Measurements from ENCODE around the gene FOXE3. TPM values are rescaled to one million over a fixed set of nuclear protein-coding genes. Genes with fewer than 3 reads are reported as not detected.

Gene FOXE3
- total RNA-seq, 1 experiment from 2014 or later = 0.15 TPM

DNA sequence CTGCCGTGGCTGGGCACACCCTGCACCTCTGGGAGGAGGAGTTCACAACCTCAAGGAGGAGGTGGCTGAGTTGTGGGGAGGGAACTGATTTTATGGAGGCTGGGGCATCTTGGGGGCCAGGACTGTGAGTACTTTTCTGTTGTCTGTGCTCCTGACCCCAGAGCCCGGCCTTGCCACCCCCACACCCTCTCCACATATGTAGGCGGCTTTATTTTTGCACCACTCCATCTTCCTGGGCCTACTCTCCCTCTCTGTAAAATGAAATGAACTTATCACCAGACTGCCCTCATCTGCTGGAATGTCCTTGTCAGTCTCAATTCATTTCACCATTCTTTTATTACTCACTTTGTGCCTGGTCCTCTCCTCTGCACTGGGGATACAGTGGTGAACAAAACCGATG lies 34.5 kb downstream of the FOXE3 start:
- H2AFZ ChIP-seq (ENCODE audit: low read length) = no peak overlapping the region
- peaks cover 3% of the 10 kb centered on the region for H3K23me2 ChIP-seq (ENCODE audit: insufficient read length, low read depth, low read length, poor library complexity, severe bottlenecking)
- no peaks in the 10 kb centered on the region for H3K9me3 ChIP-seq (ENCODE audit: control insufficient read depth, low read depth, low read length)
- Mint-ChIP-seq H3K4me1 (peaks cover 22 to 52% of the 10 kb centered on the region in 2 experiments), H3K27me3 (ENCODE audit: low read depth) (peaks cover 18% of the 10 kb centered on the region), H3K36me3 (ENCODE audit: insufficient read depth in 1 of 3, low read depth in 3 of 3) (no peaks in the 10 kb centered on the region; a peak in 2 of 7 replicates), H3K9me3 (peaks cover 0 to 3% of the 10 kb centered on the region in 2 experiments; a peak in 2 of 5 replicates), H3K27ac (no peak overlapping the region), H3K4me3 (no peak overlapping the region)
- no CpG with 5 or more reads among the region's 4 CpGs for whole genome bisulfite sequencing (ENCODE audit: extremely low coverage, insufficient read length, low lambda C conversion rate)
- H4K8ac ChIP-seq (replicated peaks; ENCODE audit: insufficient read length, low read depth, low read length) = no peak overlapping the region
- no peak overlapping the region for H3K56ac ChIP-seq (ENCODE audit: insufficient read length, low read depth, low read length)
- no peak overlapping the region for H3K9ac ChIP-seq (ENCODE audit: extremely low read depth, insufficient read length, low read length)
- no peak overlapping the region for H3T11ph ChIP-seq (ENCODE audit: low read length)
- no peak overlapping the region for H3K23ac ChIP-seq (ENCODE audit: insufficient read length, low read depth, low read length)
- H2AK5ac ChIP-seq (ENCODE audit: insufficient read length, low read length) = no peak overlapping the region
- no peak overlapping the region for H2BK5ac ChIP-seq (ENCODE audit: insufficient read length, low read length)
- no peak overlapping the region for H3K14ac ChIP-seq (ENCODE audit: insufficient read depth, low read length)
- peaks cover 58% of the 10 kb centered on the region for H3K27me3 ChIP-seq (ENCODE audit: insufficient read depth, low read length)
- no peak overlapping the region for H4K91ac ChIP-seq (ENCODE audit: insufficient read length, low read depth, low read length)
- peak overlapping the region; percentile 10 for H3K4me2 ChIP-seq (ENCODE audit: insufficient read depth, insufficient read length, low read length)
- H2BK15ac ChIP-seq (ENCODE audit: low read depth, low read length) = no peak overlapping the region
- H4K20me1 ChIP-seq (ENCODE audit: control insufficient read depth, insufficient read depth, insufficient read length) = no peaks in the 10 kb centered on the region
- no peak overlapping the region for H3K27ac ChIP-seq (ENCODE audit: insufficient read length, low read depth, low read length)
- H3K4me1 ChIP-seq (ENCODE audit: insufficient read depth, low read length) = peaks cover 3% of the 10 kb centered on the region; the same call in 1 of the 2 replicates
- no peak overlapping the region for H3K4ac ChIP-seq (ENCODE audit: low read depth, low read length)
- H4K5ac ChIP-seq (ENCODE audit: insufficient read length, low read depth, low read length) = no peak overlapping the region
- no peak for DNase-seq
- H2BK120ac ChIP-seq (ENCODE audit: low read depth, low read length, poor library complexity, severe bottlenecking) = no peak overlapping the region
- no peaks in the 10 kb centered on the region for H3K79me1 ChIP-seq (ENCODE audit: insufficient read depth, low read depth, low read length, poor library complexity, severe bottlenecking)
- no peak overlapping the region for H3K18ac ChIP-seq (ENCODE audit: insufficient read length, low read depth, low read length)
- no peaks in the 10 kb centered on the region for H3K79me2 ChIP-seq (ENCODE audit: insufficient read depth, low read length)
- H2BK12ac ChIP-seq (ENCODE audit: insufficient read length, low read depth, low read length) = no peak overlapping the region
- no peak overlapping the region for H2BK20ac ChIP-seq (ENCODE audit: low read depth, low read length, poor library complexity, severe bottlenecking)
- TF ChIP-seq, protein P1, sequence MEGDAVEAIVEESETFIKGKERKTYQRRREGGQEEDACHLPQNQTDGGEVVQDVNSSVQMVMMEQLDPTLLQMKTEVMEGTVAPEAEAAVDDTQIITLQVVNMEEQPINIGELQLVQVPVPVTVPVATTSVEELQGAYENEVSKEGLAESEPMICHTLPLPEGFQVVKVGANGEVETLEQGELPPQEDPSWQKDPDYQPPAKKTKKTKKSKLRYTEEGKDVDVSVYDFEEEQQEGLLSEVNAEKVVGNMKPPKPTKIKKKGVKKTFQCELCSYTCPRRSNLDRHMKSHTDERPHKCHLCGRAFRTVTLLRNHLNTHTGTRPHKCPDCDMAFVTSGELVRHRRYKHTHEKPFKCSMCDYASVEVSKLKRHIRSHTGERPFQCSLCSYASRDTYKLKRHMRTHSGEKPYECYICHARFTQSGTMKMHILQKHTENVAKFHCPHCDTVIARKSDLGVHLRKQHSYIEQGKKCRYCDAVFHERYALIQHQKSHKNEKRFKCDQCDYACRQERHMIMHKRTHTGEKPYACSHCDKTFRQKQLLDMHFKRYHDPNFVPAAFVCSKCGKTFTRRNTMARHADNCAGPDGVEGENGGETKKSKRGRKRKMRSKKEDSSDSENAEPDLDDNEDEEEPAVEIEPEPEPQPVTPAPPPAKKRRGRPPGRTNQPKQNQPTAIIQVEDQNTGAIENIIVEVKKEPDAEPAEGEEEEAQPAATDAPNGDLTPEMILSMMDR (conservative IDR thresholded peaks at IDR 0.05) = no peak
